Activated naive CD4-positive, alpha-beta T cell treated with anti-CD3 and anti-CD28 coated beads for 36 hours (primary cell): ENCODE results near the gene MYL3. TPM values are rescaled to one million over a fixed set of nuclear protein-coding genes. Genes with fewer than 3 reads are reported as not detected.
"Not testable (repeated sequence)": the region's sequence is repeated elsewhere in the genome, so short reads cannot be mapped to it uniquely, and the experiment has no call there.

ENCODE experiments used
- CTCF ChIA-PET: fragments of 350-600 bp; sonication (Branson Sonifier 250); formaldehyde crosslinking; loops from one replicate; lab custom pipeline; 2021; ENCODE audit warnings: antibody characterized with exemption; lab: Charles Lee
- DNase-seq: peaks from one replicate; pipeline ENCODE4 v3.0.0-alpha.2; 2020
- H3K27ac Mint-ChIP-seq: one replicate; pipeline ENCODE4 v1.8.0; 2021; ENCODE audit warnings: mild to moderate bottlenecking, mixed read lengths
- H3K27me3 Mint-ChIP-seq: one replicate; pipeline ENCODE4 v1.8.0; 2021; ENCODE audit warnings: low read depth, mixed read lengths
- H3K36me3 Mint-ChIP-seq: one replicate; pipeline ENCODE4 v1.8.0; 2021; ENCODE audit warnings: low read depth, mixed read lengths
- H3K4me1 Mint-ChIP-seq: one replicate; pipeline ENCODE4 v1.8.0; 2021; ENCODE audit warnings: low read depth, mixed read lengths
- H3K4me3 Mint-ChIP-seq: one replicate; pipeline ENCODE4 v1.8.0; 2021; ENCODE audit warnings: mild to moderate bottlenecking, moderate library complexity, mixed read lengths
- H3K9me3 Mint-ChIP-seq: one replicate; pipeline ENCODE4 v1.8.0; 2021; ENCODE audit warnings: mixed read lengths
- intact Hi-C: fragments of 100-400 bp; cut with micrococcal nuclease; formaldehyde crosslinking; loops from one replicate; pipeline ENCODE4 v1.15.1; 2023
- total RNA-seq, 2 experiments: library from RNA; stranded (reverse); gene quantifications; one replicate each; pipeline ENCODE4 v1.2.3, GENCODE V29; 2021

The MYL3 gene
- total RNA-seq, 2 experiments from 2014 or later = not detected

DNA sequence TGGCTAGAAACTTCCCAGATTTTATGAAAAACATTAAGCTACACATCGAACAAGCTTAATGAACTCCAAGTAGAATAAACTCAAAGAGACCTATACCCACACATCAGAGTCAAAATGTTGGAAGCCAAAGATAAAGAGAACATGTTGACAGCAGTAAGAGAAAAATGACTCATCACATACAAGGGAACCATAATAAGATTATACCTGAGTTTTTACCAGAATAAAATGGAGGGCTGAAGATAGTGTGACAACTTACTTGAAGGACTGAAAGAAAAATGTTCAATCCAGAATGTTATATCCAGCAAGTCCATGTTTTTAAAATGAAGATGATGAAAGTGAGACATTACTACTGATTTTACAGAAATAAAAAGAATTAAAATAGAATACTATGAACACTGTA, 22.8 kb downstream of the MYL3 start:
- Mint-ChIP-seq H3K27me3 (no peaks in the 10 kb centered on the region), H3K4me3 (no peak overlapping the region), H3K27ac (no peak overlapping the region), H3K9me3 (peaks cover 36% of the 10 kb centered on the region), H3K36me3 (peaks cover 2% of the 10 kb centered on the region), H3K4me1 (peaks cover 3% of the 10 kb centered on the region)
- CTCF ChIA-PET = interaction anchor here (0.7 kb wide), 1 partner anchor 32 kb away, joined by 3 read pairs; no protein-coding TSS in a partner anchor
- intact Hi-C loops = no loop called here
- no peak for DNase-seq

DNA sequence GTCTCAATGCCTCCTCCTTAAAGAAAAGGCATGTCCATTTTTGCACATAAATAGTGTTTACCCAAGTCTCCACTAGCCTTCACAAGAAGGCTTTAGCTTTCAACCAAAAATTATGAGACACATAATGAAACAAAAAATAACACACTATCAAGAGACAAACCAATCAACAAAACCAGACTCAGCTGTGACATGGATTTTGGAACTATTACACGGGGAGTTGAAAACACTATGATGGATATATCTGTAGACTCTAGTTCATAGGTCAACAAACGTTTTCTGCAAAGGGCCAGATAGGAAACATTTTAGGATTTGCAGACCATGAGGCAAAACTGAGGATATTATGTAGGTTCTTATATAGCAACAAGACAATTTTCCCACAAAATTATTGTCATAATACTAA, 24.9 kb downstream of the MYL3 start:
- Mint-ChIP-seq H3K4me1 (no peaks in the 10 kb centered on the region), H3K27ac (no peak overlapping the region), H3K36me3 (peaks cover 2% of the 10 kb centered on the region), H3K9me3 (peaks cover 36% of the 10 kb centered on the region), H3K4me3 (no peak overlapping the region), H3K27me3 (no peaks in the 10 kb centered on the region)
- no peak for DNase-seq
- intact Hi-C loops = no loop called here
- CTCF ChIA-PET = no interaction called here

DNA sequence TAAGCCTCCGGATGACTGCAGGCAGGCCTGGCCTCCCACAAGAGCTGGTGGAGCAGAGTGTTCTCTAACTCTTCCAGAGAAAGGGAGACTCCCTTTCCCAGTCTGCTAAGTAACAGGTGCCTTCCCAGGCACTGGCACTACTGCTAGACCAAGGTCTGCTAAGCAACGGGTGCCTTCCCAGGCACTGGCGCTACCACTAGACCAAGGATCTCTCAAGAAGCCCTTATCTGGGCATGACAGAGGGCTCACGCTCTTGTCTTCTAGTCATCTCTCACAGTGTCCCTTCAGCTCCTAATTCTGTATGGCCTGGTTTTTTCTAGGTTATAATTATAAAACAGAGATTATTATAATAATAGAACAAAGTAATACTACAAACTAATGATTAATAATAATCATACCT, 27.8 kb downstream of the MYL3 start:
- Mint-ChIP-seq H3K27me3 (no peaks in the 10 kb centered on the region), H3K36me3 (no peaks in the 10 kb centered on the region), H3K4me3 (no peak overlapping the region)

DNA sequence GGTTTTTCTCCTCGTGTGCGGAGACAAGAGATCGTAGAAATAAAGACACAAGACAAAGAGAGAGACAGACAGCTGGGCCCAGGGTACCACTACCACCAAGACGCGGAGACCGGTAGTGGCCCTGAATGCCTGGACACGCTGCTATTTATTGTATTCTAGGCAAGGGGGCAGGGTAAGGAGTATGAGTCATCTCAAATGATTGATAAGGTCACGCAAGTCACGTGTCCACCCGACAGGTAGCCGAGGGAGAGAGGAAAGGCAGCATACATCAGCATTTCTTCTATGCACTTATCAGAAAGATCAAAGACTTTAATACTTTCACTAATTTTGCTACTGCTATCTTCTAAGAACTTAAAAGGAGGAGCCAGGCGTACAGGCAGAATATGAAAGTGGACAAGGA, 28.2 kb downstream of the MYL3 start:
- intact Hi-C loops = no loop called here
- CTCF ChIA-PET = interaction anchor here (0.6 to 1.0 kb wide), 2 partner anchors 12 to 135 kb away, joined by 4 to 5 read pairs; no protein-coding TSS in a partner anchor
- Mint-ChIP-seq H3K9me3 (peaks cover 16% of the 10 kb centered on the region), H3K27ac (no peak overlapping the region), H3K27me3 (no peaks in the 10 kb centered on the region), H3K4me1 (no peaks in the 10 kb centered on the region), H3K4me3 (no peak overlapping the region), H3K36me3 (no peaks in the 10 kb centered on the region)
- DNase-seq = no peak

More for the DNA sequence above, 27.8 kb downstream of the MYL3 start:
- Mint-ChIP-seq H3K27ac (no peak overlapping the region), H3K4me1 (no peaks in the 10 kb centered on the region), H3K9me3 (peaks cover 20% of the 10 kb centered on the region)
- no peak for DNase-seq
- intact Hi-C loops = no loop called here
- CTCF ChIA-PET = interaction anchor here (0.6 kb wide), 1 partner anchor 134 kb away, joined by 4 read pairs; no protein-coding TSS in a partner anchor

DNA sequence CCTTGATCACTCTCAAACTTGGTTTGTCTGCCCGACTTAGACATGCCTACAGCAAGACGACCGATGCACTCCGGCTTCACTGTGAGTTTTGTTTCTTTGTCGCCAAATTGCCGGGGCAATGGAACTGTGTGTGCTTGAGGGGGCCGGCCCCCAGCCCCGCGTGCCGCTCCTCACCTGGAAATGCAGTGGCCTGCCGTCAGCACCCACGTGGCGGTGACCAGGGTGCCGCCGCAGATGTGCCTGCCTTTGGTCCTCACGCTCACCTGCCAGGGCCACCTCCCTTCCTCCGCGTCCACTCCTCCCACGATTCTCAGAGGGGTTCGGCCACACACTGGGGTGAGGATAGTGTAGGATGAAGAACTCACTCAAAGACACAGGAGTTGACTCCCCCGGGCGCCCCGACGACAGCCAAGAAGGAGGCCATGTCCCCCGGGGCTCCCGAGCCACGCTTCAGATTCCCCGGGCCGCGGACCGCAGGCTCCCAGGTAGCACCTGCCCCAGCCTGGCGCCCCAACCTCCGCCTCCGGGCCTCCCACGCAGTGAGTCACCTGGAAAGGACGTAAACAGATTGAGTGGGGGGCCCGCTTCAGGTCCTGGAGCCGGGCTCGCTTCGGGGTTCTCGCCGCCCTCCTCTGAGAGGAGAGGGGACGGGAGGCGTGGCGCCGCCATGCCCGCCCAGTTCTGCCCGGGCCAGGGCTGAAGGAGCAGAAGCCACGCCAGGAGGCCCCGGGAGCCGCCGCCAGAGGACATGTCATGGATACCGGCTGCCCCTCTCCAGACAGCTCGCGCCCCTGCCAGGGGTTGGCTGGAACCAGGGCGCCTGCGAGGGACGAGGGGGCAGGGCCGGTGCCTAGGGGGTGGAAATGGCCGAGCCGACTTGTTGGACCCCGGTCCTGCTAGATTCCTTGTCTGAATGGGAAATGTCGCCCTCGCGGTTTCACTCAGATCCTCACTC, 29.6 kb downstream of the MYL3 start:
- Mint-ChIP-seq H3K4me3 (no peak overlapping the region), H3K27me3 (no peaks in the 10 kb centered on the region), H3K9me3 (peaks cover 10% of the 10 kb centered on the region), H3K36me3 (no peaks in the 10 kb centered on the region), H3K27ac (no peak overlapping the region), H3K4me1 (peaks cover 8% of the 10 kb centered on the region)
- intact Hi-C loops = no loop called here
- CTCF ChIA-PET = interaction anchor here (0.6 to 1.0 kb wide), 2 partner anchors 12 to 13 kb away, joined by 4 to 5 read pairs; no protein-coding TSS in a partner anchor
- no peak for DNase-seq

DNA sequence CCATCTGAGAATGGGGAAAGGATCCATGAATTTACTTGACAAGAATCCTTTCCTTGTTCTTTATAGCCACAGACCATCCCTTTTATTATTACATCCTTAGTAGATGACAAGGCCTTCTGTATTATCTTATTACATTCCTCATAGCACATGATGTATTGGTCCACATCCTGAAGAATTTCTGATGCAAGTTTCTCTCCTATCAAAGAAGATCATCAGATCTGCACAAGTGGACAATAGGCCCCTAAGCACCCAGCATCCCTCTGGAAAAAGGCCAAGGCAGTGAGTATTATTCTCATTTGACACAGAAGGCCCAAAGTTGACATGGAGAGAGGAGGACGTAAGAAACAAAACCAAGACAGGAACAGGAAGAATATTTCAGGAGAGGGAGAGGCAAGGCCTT, 31.4 kb downstream of the MYL3 start:
- Mint-ChIP-seq H3K4me3 (no peak overlapping the region), H3K4me1 (peaks cover 8% of the 10 kb centered on the region), H3K27ac (no peak overlapping the region), H3K27me3 (no peaks in the 10 kb centered on the region), H3K36me3 (no peaks in the 10 kb centered on the region), H3K9me3 (no peaks in the 10 kb centered on the region)
- intact Hi-C loops = no loop called here
- DNase-seq = no peak
- CTCF ChIA-PET = no interaction called here

DNA sequence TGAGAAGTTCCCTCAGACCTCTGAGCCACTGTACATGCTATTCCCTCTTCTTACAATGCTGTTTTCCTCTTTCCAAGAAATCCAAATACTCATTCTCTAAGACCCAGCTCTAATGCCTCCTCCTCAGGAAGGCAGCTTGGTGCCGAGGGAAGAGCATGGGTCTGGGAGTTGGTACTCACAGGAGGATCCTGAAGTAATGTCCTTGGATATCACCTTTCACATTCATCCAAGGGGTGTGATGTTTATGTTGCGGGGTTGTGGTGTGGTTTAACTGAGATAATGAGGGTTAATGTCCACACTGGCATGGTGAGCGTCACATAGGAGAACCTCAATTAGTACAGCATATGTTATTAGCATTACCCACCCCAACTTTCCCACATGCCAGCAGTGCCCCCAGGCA, 31.9 kb downstream of the MYL3 start:
- Mint-ChIP-seq H3K27ac (no peak overlapping the region), H3K4me1 (peaks cover 8% of the 10 kb centered on the region), H3K36me3 (no peaks in the 10 kb centered on the region), H3K4me3 (no peak overlapping the region), H3K27me3 (peaks cover 3% of the 10 kb centered on the region), H3K9me3 (no peaks in the 10 kb centered on the region)
- intact Hi-C loops = no loop called here
- no peak for DNase-seq
- CTCF ChIA-PET = no interaction called here

DNA sequence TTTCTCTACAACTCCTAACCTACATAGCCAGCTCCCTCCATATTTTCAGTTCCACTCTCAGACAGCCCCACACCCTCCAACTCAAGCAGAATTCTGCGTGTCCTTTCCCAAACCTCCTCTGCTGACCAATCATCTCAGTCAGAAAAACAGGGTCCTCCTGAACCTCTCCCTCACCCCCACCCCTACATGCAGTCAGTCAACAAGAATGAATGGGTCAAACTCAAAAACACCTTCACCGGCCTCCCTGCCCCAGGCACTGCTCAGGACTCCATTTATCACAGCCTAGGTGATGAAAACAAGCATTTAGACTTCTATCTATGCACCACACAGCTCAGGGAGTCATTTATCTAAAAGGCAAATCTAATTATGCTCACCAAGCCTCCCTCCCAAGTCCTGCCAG, 32.4 kb downstream of the MYL3 start:
- CTCF ChIA-PET = no interaction called here

DNA sequence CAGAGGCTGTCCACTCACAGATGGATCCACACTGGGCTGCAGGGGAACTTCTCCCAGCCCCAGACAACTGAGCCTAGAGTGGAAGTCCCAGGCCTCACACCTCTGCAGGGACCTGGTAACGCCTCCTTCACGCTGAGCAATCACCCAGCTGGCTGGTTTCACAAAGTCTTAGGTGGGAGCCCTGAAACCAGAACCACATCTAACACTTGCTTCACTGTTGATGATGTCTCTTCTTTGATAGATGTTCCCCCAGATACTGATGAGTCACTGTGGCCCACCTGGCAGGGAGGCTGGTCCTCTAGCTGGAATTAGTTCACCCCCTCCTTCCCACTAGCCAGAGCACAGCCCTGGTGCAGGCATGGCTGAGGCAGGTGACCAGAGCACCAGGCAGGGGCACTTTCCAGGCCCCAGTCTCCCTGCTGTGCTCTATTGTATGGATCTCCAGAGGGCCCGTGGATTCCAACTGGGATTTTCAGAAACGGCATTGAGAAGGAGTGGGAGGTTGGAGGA, 33.5 kb downstream of the MYL3 start:
- CTCF ChIA-PET = interaction anchor here (0.6 kb wide), 1 partner anchor 317 kb away, joined by 3 read pairs; no protein-coding TSS in a partner anchor
- intact Hi-C loops = no loop called here
- Mint-ChIP-seq H3K27me3 (peaks cover 3% of the 10 kb centered on the region), H3K4me1 (peaks cover 8% of the 10 kb centered on the region), H3K27ac (no peak overlapping the region), H3K4me3 (no peak overlapping the region), H3K36me3 (no peaks in the 10 kb centered on the region), H3K9me3 (no peaks in the 10 kb centered on the region)
- DNase-seq = peak; percentile 65

More for the DNA sequence above, 32.4 kb downstream of the MYL3 start:
- H3K9me3 Mint-ChIP-seq = no peaks in the 10 kb centered on the region
- no peak overlapping the region for H3K4me3 Mint-ChIP-seq
- DNase-seq = no peak
- intact Hi-C loops = no loop called here
- H3K27ac Mint-ChIP-seq = no peak overlapping the region
- no peaks in the 10 kb centered on the region for H3K36me3 Mint-ChIP-seq
- H3K4me1 Mint-ChIP-seq = peaks cover 8% of the 10 kb centered on the region
- peaks cover 3% of the 10 kb centered on the region for H3K27me3 Mint-ChIP-seq

DNA sequence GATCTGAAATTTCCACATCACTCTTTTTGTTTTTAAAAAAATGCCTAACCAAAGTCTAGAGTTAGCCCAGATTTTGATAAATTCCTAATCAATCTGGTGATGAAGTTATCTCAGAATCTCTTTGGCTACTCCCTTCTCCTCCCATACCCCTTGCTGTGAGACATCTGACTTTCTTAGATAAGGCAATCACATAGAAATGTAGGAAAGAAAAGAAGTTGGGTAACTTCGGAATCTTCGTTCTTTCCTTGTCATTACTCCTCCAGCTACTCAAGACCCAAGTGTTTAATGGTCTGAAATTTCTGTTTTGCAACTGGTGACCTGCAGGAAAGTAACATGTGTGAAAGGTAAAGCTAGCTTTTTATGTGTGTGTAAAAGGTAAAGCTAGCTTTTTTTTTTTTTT, 37.8 kb downstream of the MYL3 start:
- DNase-seq = no peak
- H3K27ac Mint-ChIP-seq = no peak overlapping the region
- peaks cover 8% of the 10 kb centered on the region for H3K4me1 Mint-ChIP-seq
- H3K27me3 Mint-ChIP-seq = peaks cover 3% of the 10 kb centered on the region
- intact Hi-C loops = no loop called here
- H3K36me3 Mint-ChIP-seq = peaks cover 7% of the 10 kb centered on the region
- H3K4me3 Mint-ChIP-seq = no peak overlapping the region
- CTCF ChIA-PET = interaction anchor here (0.7 to 0.8 kb wide), 3 partner anchors 20 to 118 kb away, joined by 3 to 4 read pairs (median 3); no protein-coding TSS in a partner anchor
- H3K9me3 Mint-ChIP-seq = peaks cover 17% of the 10 kb centered on the region

DNA sequence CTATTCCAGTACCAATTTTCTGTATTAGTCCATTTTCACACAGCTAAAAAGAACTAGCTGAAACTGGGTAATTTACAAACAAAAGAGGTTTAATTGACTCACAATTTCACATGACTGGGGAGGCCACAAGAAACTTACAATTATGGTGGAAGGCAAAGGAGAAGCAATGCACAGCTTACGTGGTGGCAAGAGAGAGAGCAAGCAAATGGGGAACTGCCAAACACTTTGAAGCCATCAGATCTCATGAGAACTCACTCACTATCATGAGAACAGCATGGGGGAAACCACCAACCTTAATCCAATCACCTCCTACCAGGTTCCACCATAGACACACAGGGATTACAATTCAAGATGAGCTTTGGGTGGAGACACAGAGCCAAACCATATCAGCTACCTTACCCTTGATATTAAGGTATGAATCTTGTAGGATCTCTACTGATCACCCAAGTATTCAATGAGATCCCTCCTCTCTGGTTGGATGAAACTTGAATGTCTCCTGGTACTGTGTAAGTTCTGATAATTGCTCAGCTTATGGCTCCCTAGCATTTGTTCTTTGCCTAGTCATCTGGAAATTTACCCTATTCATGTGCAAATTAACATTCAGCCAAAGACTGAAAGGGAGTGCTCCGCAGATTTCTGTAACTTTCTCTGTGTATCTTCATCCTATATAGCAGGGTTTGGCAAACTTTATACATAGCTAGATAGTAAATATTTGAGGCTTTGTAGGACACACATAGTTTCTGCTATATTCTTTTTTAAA, 38.9 kb downstream of the MYL3 start:
- no peak overlapping the region for H3K4me3 Mint-ChIP-seq
- H3K4me1 Mint-ChIP-seq = peaks cover 3% of the 10 kb centered on the region
- CTCF ChIA-PET = no interaction called here
- intact Hi-C loops = no loop called here
- H3K9me3 Mint-ChIP-seq = peaks cover 17% of the 10 kb centered on the region
- H3K27ac Mint-ChIP-seq = no peak overlapping the region
- DNase-seq = no peak
- peaks cover 3% of the 10 kb centered on the region for H3K27me3 Mint-ChIP-seq
- peaks cover 7% of the 10 kb centered on the region for H3K36me3 Mint-ChIP-seq

DNA sequence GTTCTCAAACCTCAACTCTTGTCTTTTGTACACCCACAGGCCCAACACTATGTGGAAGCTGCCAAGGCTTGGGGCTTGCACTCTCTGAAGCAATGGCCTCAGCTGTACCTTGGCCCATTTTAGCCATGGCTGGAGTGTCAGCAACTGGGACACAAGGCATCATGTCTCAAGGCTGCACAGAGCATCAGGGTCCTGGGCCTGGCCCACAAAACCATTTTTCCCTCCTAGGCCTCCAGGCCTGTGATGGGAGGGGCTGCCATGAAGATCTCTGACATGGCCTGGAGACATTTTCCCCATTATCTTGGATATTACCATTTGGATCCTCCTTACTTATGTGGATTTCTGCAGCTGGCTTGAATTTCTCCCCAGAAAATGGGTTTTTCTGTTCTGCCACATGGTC, 39.9 kb downstream of the MYL3 start:
- not testable (repeated sequence) for DNase-seq, H3K36me3 Mint-ChIP-seq

More for the DNA sequence above, 39.9 kb downstream of the MYL3 start:
- H3K27ac Mint-ChIP-seq, H3K27me3 Mint-ChIP-seq, intact Hi-C loops, H3K4me1 Mint-ChIP-seq, CTCF ChIA-PET, H3K4me3 Mint-ChIP-seq: not testable (repeated sequence)
- H3K9me3 Mint-ChIP-seq = peaks cover 17% of the 10 kb centered on the region
